Ascending aorta (tissue), 2 donors: Measurements from ENCODE around the gene NCOA1. TPM values are rescaled to one million over a fixed set of nuclear protein-coding genes. Genes with fewer than 3 reads are reported as not detected.

Source experiments
- DNase-seq, 2 donors: peaks; one replicate each; pipeline ENCODE4 v3.0.0-alpha.2; 2019; ENCODE audit warnings: low spot score in 2 of 2
- H3K27ac ChIP-seq, 2 donors: fragments of 200-600 bp; sonication (generic); one replicate each; pipeline ENCODE4 v1.5.1; 2016 to 2017; ENCODE audit warnings: mild to moderate bottlenecking in 1 of 2
- H3K27me3 ChIP-seq: fragments of 200-600 bp; sonication (generic); one replicate; pipeline ENCODE4 v1.5.1; 2017
- H3K36me3 ChIP-seq, 2 donors: fragments of 200-600 bp; sonication (generic); one replicate each; pipeline ENCODE4 v1.5.1; 2016
- H3K4me1 ChIP-seq, 2 donors: fragments of 200-600 bp; sonication (generic); one replicate each; pipeline ENCODE4 v1.5.1; 2016 to 2017; ENCODE audit warnings: mild to moderate bottlenecking in 1 of 2
- H3K4me3 ChIP-seq, 2 donors: fragments of 200-600 bp; sonication (generic); one replicate each; pipeline ENCODE4 v1.5.1; 2016 to 2017; ENCODE audit warnings: mild to moderate bottlenecking in 1 of 2
- H3K9me3 ChIP-seq, 2 donors: fragments of 200-600 bp; sonication (generic); one replicate each; pipeline ENCODE4 v1.5.1; 2016
- CTCF ChIP-seq, 3 experiments: fragments of 200-600 bp in 2 of 3; fragments of 450-650 bp in 1 of 3; sonication (generic) in 2 of 3; IDR thresholded peaks; one replicate each; pipeline ENCODE4 v1.5.1; 2016 to 2019; ENCODE audit warnings: antibody characterized with exemption in 3 of 3, mild to moderate bottlenecking in 1 of 3, moderate library complexity in 1 of 3
- intact Hi-C: fragments of 100-400 bp; cut with DNase I; formaldehyde crosslinking; loops from one replicate; pipeline ENCODE4 v1.15.1; 2023
- total RNA-seq: library from RNA; depleted of rRNA; stranded (reverse); fragments of >200 nt; gene quantifications from one replicate; pipeline ENCODE4 v1.1.0, GENCODE V29; 2016

The NCOA1 gene
- total RNA-seq, 1 donor from 2014 or later, result 19.3 TPM

- no peak for DNase-seq
- intact Hi-C loops, result no loop called here
- Histone ChIP-seq H3K27me3 (no peaks in the 10 kb centered on the region), H3K9me3 (no peaks in the 10 kb centered on the region), H3K36me3 (no peaks in the 10 kb centered on the region), H3K27ac (no peak overlapping the region), H3K4me3 (no peak overlapping the region), H3K4me1 (no peaks in the 10 kb centered on the region)
- TF ChIP-seq CTCF (IDR thresholded peaks at IDR 0.05), result no peak
Measured at GRCh38 chr2:24638568-24638967, 147.5 kb downstream of the NCOA1 start.

DNA sequence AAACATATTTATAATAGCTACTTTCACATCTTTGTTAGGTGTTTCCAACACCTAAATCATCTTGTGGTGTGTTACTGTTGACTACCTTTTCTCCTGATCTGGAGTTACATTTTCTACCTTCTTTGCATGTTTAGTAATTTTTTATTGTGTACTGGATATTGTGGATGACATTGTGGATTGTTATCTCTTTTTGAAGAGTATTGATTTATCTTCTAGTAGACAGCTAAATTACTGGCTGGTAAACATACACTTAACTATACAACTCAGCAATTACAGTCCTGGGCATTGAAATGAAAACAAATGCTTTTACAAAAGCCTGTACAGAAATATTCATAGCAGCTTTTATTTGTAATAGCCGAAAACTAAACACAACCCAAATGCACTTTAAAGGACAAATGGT is 151.3 kb downstream of the NCOA1 start:
- no peak overlapping the region for H3K4me3 ChIP-seq
- H3K4me1 ChIP-seq, result no peaks in the 10 kb centered on the region
- H3K27ac ChIP-seq, result no peak overlapping the region
- TF ChIP-seq CTCF (IDR thresholded peaks at IDR 0.05), result no peak
- DNase-seq, result no peak
- no peaks in the 10 kb centered on the region for H3K36me3 ChIP-seq
- intact Hi-C loops, result no loop called here
- H3K9me3 ChIP-seq, result no peaks in the 10 kb centered on the region
- no peaks in the 10 kb centered on the region for H3K27me3 ChIP-seq

- intact Hi-C loops, result no loop called here
- H3K27ac ChIP-seq, result no peak overlapping the region
Measured at GRCh38 chr2:24643051-24643450, 152.0 kb downstream of the NCOA1 start.

DNA sequence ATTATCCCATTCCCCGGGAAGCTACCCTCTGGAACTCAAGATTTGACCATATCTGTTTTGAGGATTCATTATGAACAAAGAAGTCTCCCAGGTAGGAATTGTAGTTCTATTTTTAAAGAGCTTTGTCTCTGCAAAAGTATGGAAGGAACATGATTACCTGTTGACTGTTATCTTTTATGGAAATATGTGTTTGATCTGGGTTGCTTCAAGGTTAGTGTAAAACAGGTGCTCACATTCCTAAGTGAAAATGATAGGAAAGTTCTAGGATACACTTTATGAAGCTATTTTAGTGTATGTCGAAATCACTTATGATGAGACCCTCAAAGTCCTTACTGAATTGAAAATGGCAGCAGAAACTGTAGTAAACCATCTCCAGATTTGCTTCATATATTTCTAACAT is 153.0 kb downstream of the NCOA1 start:
- H3K4me1 ChIP-seq, result no peaks in the 10 kb centered on the region
- intact Hi-C loops, result no loop called here
- H3K4me3 ChIP-seq, result no peak overlapping the region
- H3K27me3 ChIP-seq, result no peaks in the 10 kb centered on the region
- no peaks in the 10 kb centered on the region for H3K36me3 ChIP-seq
- no peak for TF ChIP-seq CTCF (IDR thresholded peaks at IDR 0.05)
- no peaks in the 10 kb centered on the region for H3K9me3 ChIP-seq
- DNase-seq, result no peak
- no peak overlapping the region for H3K27ac ChIP-seq

More at GRCh38 chr2:24643051-24643450, 152.0 kb downstream of the NCOA1 start:
- Histone ChIP-seq H3K27me3 (no peaks in the 10 kb centered on the region), H3K36me3 (no peaks in the 10 kb centered on the region), H3K4me3 (no peak overlapping the region), H3K9me3 (no peaks in the 10 kb centered on the region), H3K4me1 (no peaks in the 10 kb centered on the region)
- DNase-seq, result no peak
- TF ChIP-seq CTCF (IDR thresholded peaks at IDR 0.05), result no peak

GRCh38 chr2:24650997-24651642 is 160.1 kb downstream of the NCOA1 start:
- Histone ChIP-seq H3K27ac (no peak overlapping the region), H3K9me3 (no peaks in the 10 kb centered on the region), H3K27me3 (no peaks in the 10 kb centered on the region), H3K4me3 (no peak overlapping the region), H3K36me3 (no peaks in the 10 kb centered on the region), H3K4me1 (no peaks in the 10 kb centered on the region)
- DNase-seq, result no peak
- intact Hi-C loops, result loop anchor here (10.0 kb wide), 1 partner anchor 86 kb away; no protein-coding TSS in a partner anchor
- TF ChIP-seq CTCF (IDR thresholded peaks at IDR 0.05), result no peak

DNA sequence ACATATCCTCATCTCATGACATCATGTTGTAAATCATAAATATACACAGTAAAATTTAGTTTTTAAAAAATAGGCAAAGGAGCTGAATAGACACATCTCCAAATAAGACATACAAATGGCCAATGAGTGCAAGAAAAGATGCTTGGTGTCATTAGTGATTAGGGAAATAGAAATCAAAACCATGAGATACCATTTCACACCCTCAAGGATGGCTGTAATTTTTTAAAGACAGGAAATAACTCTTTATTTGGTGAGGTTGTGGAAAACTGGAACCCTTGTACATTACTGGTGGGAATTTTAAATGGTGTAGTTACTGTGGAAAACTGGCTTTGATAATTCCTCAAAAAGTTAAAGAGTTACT is 160.6 kb downstream of the NCOA1 start:
- intact Hi-C loops, result loop anchor here (10.0 kb wide), 1 partner anchor 87 kb away; no protein-coding TSS in a partner anchor
- H3K4me1 ChIP-seq, result no peaks in the 10 kb centered on the region
- H3K9me3 ChIP-seq, result no peaks in the 10 kb centered on the region
- TF ChIP-seq CTCF (IDR thresholded peaks at IDR 0.05), result no peak
- H3K27me3 ChIP-seq, result no peaks in the 10 kb centered on the region
- no peaks in the 10 kb centered on the region for H3K36me3 ChIP-seq
- DNase-seq, result no peak
- H3K4me3 ChIP-seq, result no peak overlapping the region
- no peak overlapping the region for H3K27ac ChIP-seq
